Activated CD8-positive, alpha-beta T cell treated with anti-CD3 and anti-CD28 coated beads, Interleukin-2, amount 10 ng/mL, durations not matched to agents 7 days and 5 days (primary cell): ENCODE measurements around the gene NAXE. TPM values are rescaled to one million over a fixed set of nuclear protein-coding genes. Genes with fewer than 3 reads are reported as not detected.
"Not testable (repeated sequence)": the region's sequence is repeated elsewhere in the genome, so short reads cannot be mapped to it uniquely, and the experiment has no call there.

Experiments
- ATAC-seq: fragments of 150-1000 bp; cut with Tn5 transposase; one replicate; pipeline ENCODE4 v1.10.0; 2021; ENCODE audit warnings: moderate library complexity
- CTCF ChIA-PET: fragments of 350-600 bp; sonication (Branson Sonifier 250); formaldehyde crosslinking; loops from one replicate; lab custom pipeline; 2021; ENCODE audit warnings: antibody characterized with exemption; lab: Charles Lee
- POLR2A ChIA-PET: fragments of 350-600 bp; sonication (Branson Sonifier 250); formaldehyde crosslinking; loops from one replicate; lab custom pipeline; 2021; ENCODE audit warnings: antibody characterized with exemption; lab: Charles Lee
- DNase-seq: peaks from one replicate; pipeline ENCODE4 v3.0.0-alpha.2; 2020
- H3K27ac Mint-ChIP-seq: one replicate; pipeline ENCODE4 v1.8.0; 2021; ENCODE audit warnings: mild to moderate bottlenecking, mixed read lengths
- H3K27me3 Mint-ChIP-seq: one replicate; pipeline ENCODE4 v1.8.0; 2021; ENCODE audit warnings: low read depth, mixed read lengths
- H3K36me3 Mint-ChIP-seq: one replicate; pipeline ENCODE4 v1.8.0; 2021; ENCODE audit warnings: low read depth, mixed read lengths
- H3K4me1 Mint-ChIP-seq: one replicate; pipeline ENCODE4 v1.8.0; 2021; ENCODE audit warnings: low read depth, mixed read lengths
- H3K4me3 Mint-ChIP-seq: one replicate; pipeline ENCODE4 v1.8.0; 2021; ENCODE audit warnings: mild to moderate bottlenecking, mixed read lengths
- H3K9me3 Mint-ChIP-seq: one replicate; pipeline ENCODE4 v1.8.0; 2022; ENCODE audit warnings: mixed read lengths; ENCODE audit not compliant: insufficient read depth
- total RNA-seq, 2 experiments: library from RNA; stranded (reverse); gene quantifications; one replicate each; pipeline ENCODE4 v1.2.3, GENCODE V29; 2021

NAXE gene
- total RNA-seq, 2 experiments from 2014 or later, result 54.3 to 60.3 TPM

- H3K36me3 Mint-ChIP-seq, result peaks cover 51% of the 10 kb centered on the region
- H3K27me3 Mint-ChIP-seq, result no peaks in the 10 kb centered on the region
- peaks cover 5% of the 10 kb centered on the region for H3K4me1 Mint-ChIP-seq
- CTCF ChIA-PET, result interaction anchor here (1.3 kb wide), 1 partner anchor 11 kb away, joined by 3 read pairs; no protein-coding TSS in a partner anchor
- H3K27ac Mint-ChIP-seq, result no peak overlapping the region
- ATAC-seq (no peak), DNase-seq (no peak)
- POLR2A ChIA-PET, result interaction anchor here (0.7 kb wide), 1 partner anchor 607 kb away, joined by 3 read pairs; no protein-coding TSS in a partner anchor
- no peak overlapping the region for H3K4me3 Mint-ChIP-seq
- H3K9me3 Mint-ChIP-seq, result no peaks in the 10 kb centered on the region
Observed at GRCh38 chr1:156552518-156552917, 39.1 kb upstream of the NAXE start.

- H3K9me3 Mint-ChIP-seq, H3K4me3 Mint-ChIP-seq, ATAC-seq, H3K4me1 Mint-ChIP-seq, CTCF ChIA-PET, H3K27me3 Mint-ChIP-seq, DNase-seq: not testable (repeated sequence)
- peak overlapping the region; percentile 43 for H3K27ac Mint-ChIP-seq
- POLR2A ChIA-PET, result interaction anchor here (0.7 kb wide), 1 partner anchor 607 kb away, joined by 3 read pairs; no protein-coding TSS in a partner anchor
- peaks cover 48% of the 10 kb centered on the region for H3K36me3 Mint-ChIP-seq
Observed at GRCh38 chr1:156552937-156553336, 38.6 kb upstream of the NAXE start.

GRCh38 chr1:156553860-156554485 is 37.6 kb upstream of the NAXE start:
- ChIA-PET POLR2A (no interaction called here), CTCF (interaction anchor here (1.4 to 1.6 kb wide), 2 partner anchors 73 to 108 kb away, joined by 4 read pairs; no protein-coding TSS in a partner anchor)
- DNase-seq (no peak), ATAC-seq (no peak)
- H3K4me3 Mint-ChIP-seq, result no peak overlapping the region
- H3K9me3 Mint-ChIP-seq, result no peaks in the 10 kb centered on the region
- no peaks in the 10 kb centered on the region for H3K27me3 Mint-ChIP-seq
- H3K36me3 Mint-ChIP-seq, result peaks cover 48% of the 10 kb centered on the region
- peak overlapping the region; percentile 18 for H3K27ac Mint-ChIP-seq
- H3K4me1 Mint-ChIP-seq, result peaks cover 5% of the 10 kb centered on the region

GRCh38 chr1:156554971-156555370 is 36.6 kb upstream of the NAXE start:
- Mint-ChIP-seq H3K4me1 (peaks cover 5% of the 10 kb centered on the region), H3K36me3 (peaks cover 55% of the 10 kb centered on the region), H3K27ac (no peak overlapping the region), H3K4me3 (no peak overlapping the region), H3K9me3 (no peaks in the 10 kb centered on the region), H3K27me3 (no peaks in the 10 kb centered on the region)
- DNase-seq (no peak), ATAC-seq (no peak)
- POLR2A ChIA-PET, result interaction anchor here (0.5 to 0.8 kb wide), 2 partner anchors 16 to 54 kb away, joined by 3 to 4 read pairs; partner anchors contain the start of gene MEF2D
- CTCF ChIA-PET, result interaction anchor here (1.4 to 2.0 kb wide), 5 partner anchors 65 to 169 kb away, joined by 4 to 5 read pairs (median 4); no protein-coding TSS in a partner anchor

GRCh38 chr1:156555715-156556114 is 35.9 kb upstream of the NAXE start:
- ATAC-seq (no peak), DNase-seq (no peak)
- Mint-ChIP-seq H3K36me3 (peaks cover 57% of the 10 kb centered on the region), H3K4me3 (no peak overlapping the region), H3K9me3 (no peaks in the 10 kb centered on the region), H3K4me1 (peaks cover 5% of the 10 kb centered on the region), H3K27me3 (no peaks in the 10 kb centered on the region), H3K27ac (no peak overlapping the region)
- POLR2A ChIA-PET, result interaction anchor here (0.5 to 0.8 kb wide), 2 partner anchors 15 to 55 kb away, joined by 3 to 4 read pairs; partner anchors contain the start of gene MEF2D
- CTCF ChIA-PET, result interaction anchor here (0.9 to 2.0 kb wide), 6 partner anchors 11 to 170 kb away, joined by 3 to 5 read pairs (median 4); no protein-coding TSS in a partner anchor

- ATAC-seq (no peak), DNase-seq (no peak)
- H3K27ac Mint-ChIP-seq, result no peak overlapping the region
- H3K4me1 Mint-ChIP-seq, result peaks cover 5% of the 10 kb centered on the region
- no peaks in the 10 kb centered on the region for H3K9me3 Mint-ChIP-seq
- H3K36me3 Mint-ChIP-seq, result peaks cover 53% of the 10 kb centered on the region
- ChIA-PET CTCF (interaction anchor here (0.9 to 2.0 kb wide), 5 partner anchors 10 to 171 kb away, joined by 3 to 5 read pairs (median 4); no protein-coding TSS in a partner anchor), POLR2A (no interaction called here)
- H3K27me3 Mint-ChIP-seq, result no peaks in the 10 kb centered on the region
- H3K4me3 Mint-ChIP-seq, result no peak overlapping the region
Observed at GRCh38 chr1:156556354-156556753, 35.2 kb upstream of the NAXE start.

- Mint-ChIP-seq H3K36me3 (peaks cover 52% of the 10 kb centered on the region), H3K27me3 (no peaks in the 10 kb centered on the region), H3K4me1 (no peaks in the 10 kb centered on the region), H3K4me3 (no peak overlapping the region), H3K9me3 (no peaks in the 10 kb centered on the region), H3K27ac (no peak overlapping the region)
- ChIA-PET POLR2A (no interaction called here), CTCF (interaction anchor here (1.2 kb wide), 1 partner anchor 79 kb away, joined by 3 read pairs; no protein-coding TSS in a partner anchor)
- ATAC-seq (no peak), DNase-seq (no peak)
Observed at GRCh38 chr1:156559086-156559796, 32.3 kb upstream of the NAXE start.

GRCh38 chr1:156559797-156560385 is 31.7 kb upstream of the NAXE start:
- ATAC-seq (no peak), DNase-seq (no peak)
- H3K9me3 Mint-ChIP-seq, result no peaks in the 10 kb centered on the region
- H3K4me3 Mint-ChIP-seq, result no peak overlapping the region
- H3K27me3 Mint-ChIP-seq, result no peaks in the 10 kb centered on the region
- H3K27ac Mint-ChIP-seq, result no peak overlapping the region
- CTCF ChIA-PET, result interaction anchor here (1.2 kb wide), 1 partner anchor 79 kb away, joined by 3 read pairs; no protein-coding TSS in a partner anchor
- POLR2A ChIA-PET, result no interaction called here
- H3K36me3 Mint-ChIP-seq, result peaks cover 52% of the 10 kb centered on the region
- H3K4me1 Mint-ChIP-seq, result no peaks in the 10 kb centered on the region

GRCh38 chr1:156560585-156561163 is 30.9 kb upstream of the NAXE start:
- POLR2A ChIA-PET, result interaction anchor here (1.3 kb wide), 1 partner anchor 103 kb away, joined by 7 read pairs; no protein-coding TSS in a partner anchor
- CTCF ChIA-PET, result interaction anchor here (0.9 kb wide), 1 partner anchor 80 kb away, joined by 3 read pairs; no protein-coding TSS in a partner anchor
- H3K4me3 Mint-ChIP-seq, result no peak overlapping the region
- H3K36me3 Mint-ChIP-seq, result peaks cover 48% of the 10 kb centered on the region
- H3K9me3 Mint-ChIP-seq, result no peaks in the 10 kb centered on the region
- DNase-seq (no peak), ATAC-seq (no peak)
- H3K27ac Mint-ChIP-seq, result no peak overlapping the region
- H3K27me3 Mint-ChIP-seq, result no peaks in the 10 kb centered on the region
- no peaks in the 10 kb centered on the region for H3K4me1 Mint-ChIP-seq

GRCh38 chr1:156565519-156565918 is 26.1 kb upstream of the NAXE start:
- no peak for DNase-seq
- H3K9me3 Mint-ChIP-seq, result no peaks in the 10 kb centered on the region
- peaks cover 46% of the 10 kb centered on the region for H3K36me3 Mint-ChIP-seq
- H3K27ac Mint-ChIP-seq, result no peak overlapping the region
- H3K4me1 Mint-ChIP-seq, result peaks cover 3% of the 10 kb centered on the region
- H3K4me3 Mint-ChIP-seq, result no peak overlapping the region
- ChIA-PET POLR2A (interaction anchor here (1.1 kb wide), 1 partner anchor 65 kb away, joined by 4 read pairs; the partner anchor contains the start of gene MEF2D), CTCF (interaction anchor here (1.0 to 1.2 kb wide), 3 partner anchors 37 to 180 kb away, joined by 3 to 6 read pairs (median 3); no protein-coding TSS in a partner anchor)
- ATAC-seq, result no peak
- no peaks in the 10 kb centered on the region for H3K27me3 Mint-ChIP-seq

- Mint-ChIP-seq H3K36me3 (peaks cover 47% of the 10 kb centered on the region), H3K9me3 (no peaks in the 10 kb centered on the region), H3K27me3 (no peaks in the 10 kb centered on the region), H3K4me1 (peaks cover 11% of the 10 kb centered on the region), H3K27ac (no peak overlapping the region), H3K4me3 (no peak overlapping the region)
- CTCF ChIA-PET, result interaction anchor here (1.0 to 1.3 kb wide), 2 partner anchors 11 to 86 kb away, joined by 3 to 6 read pairs; no protein-coding TSS in a partner anchor
- DNase-seq (no peak), ATAC-seq (no peak)
- POLR2A ChIA-PET, result interaction anchor here (1.1 kb wide), 1 partner anchor 66 kb away, joined by 4 read pairs; the partner anchor contains the start of gene MEF2D
Observed at GRCh38 chr1:156566436-156566835, 25.1 kb upstream of the NAXE start.
